Mesothelial cell of epicardium (in vitro differentiated cells): ENCODE data around the gene BBS9. TPM values are rescaled to one million over a fixed set of nuclear protein-coding genes. Genes with fewer than 3 reads are reported as not detected.

ENCODE experiments used
- DNase-seq, 2 experiments: peaks; one replicate each; pipeline ENCODE4 v3.0.0; 2021; ENCODE audit warnings: low spot score in 2 of 2; ENCODE audit not compliant: unreplicated experiment in 2 of 2
- H3K27ac Mint-ChIP-seq: 2 replicates; pipeline ENCODE4 v1.8.0; 2021; ENCODE audit warnings: mixed read lengths
- H3K27me3 Mint-ChIP-seq: 2 replicates; pipeline ENCODE4 v1.8.0; 2021; ENCODE audit warnings: low read depth, mixed read lengths
- H3K36me3 Mint-ChIP-seq: 2 replicates; pipeline ENCODE4 v1.8.0; 2021; ENCODE audit warnings: mixed read lengths
- H3K4me1 Mint-ChIP-seq: 2 replicates; pipeline ENCODE4 v1.8.0; 2021; ENCODE audit warnings: mixed read lengths
- H3K4me3 Mint-ChIP-seq: 2 replicates; pipeline ENCODE4 v1.8.0; 2021; ENCODE audit warnings: mild to moderate bottlenecking, moderate library complexity, mixed read lengths
- H3K9me3 Mint-ChIP-seq: 2 replicates; pipeline ENCODE4 v1.8.0; 2021; ENCODE audit warnings: mixed read lengths
- CTCF ChIP-seq: fragments of 200-600 bp; sonication (generic); IDR thresholded peaks from one replicate; pipeline ENCODE4 v1.5.0; 2021; ENCODE audit warnings: antibody characterized with exemption; ENCODE audit not compliant: unreplicated experiment
- total RNA-seq: library from RNA; stranded (reverse); gene quantifications from 3 replicates; pipeline ENCODE4 v1.2.1, GENCODE V29; 2021

Gene BBS9
- total RNA-seq, 1 donor from 2014 or later = 26.9 TPM

GRCh38 chr7:33354201-33354600 is 224.8 kb downstream of the BBS9 start:
- Mint-ChIP-seq H3K9me3 (no peaks in the 10 kb centered on the region), H3K27ac (no peak overlapping the region), H3K4me3 (no peak overlapping the region), H3K27me3 (no peaks in the 10 kb centered on the region), H3K4me1 (peaks cover 26% of the 10 kb centered on the region), H3K36me3 (no peaks in the 10 kb centered on the region)
- TF ChIP-seq CTCF = no peak
- DNase-seq = no peak

DNA sequence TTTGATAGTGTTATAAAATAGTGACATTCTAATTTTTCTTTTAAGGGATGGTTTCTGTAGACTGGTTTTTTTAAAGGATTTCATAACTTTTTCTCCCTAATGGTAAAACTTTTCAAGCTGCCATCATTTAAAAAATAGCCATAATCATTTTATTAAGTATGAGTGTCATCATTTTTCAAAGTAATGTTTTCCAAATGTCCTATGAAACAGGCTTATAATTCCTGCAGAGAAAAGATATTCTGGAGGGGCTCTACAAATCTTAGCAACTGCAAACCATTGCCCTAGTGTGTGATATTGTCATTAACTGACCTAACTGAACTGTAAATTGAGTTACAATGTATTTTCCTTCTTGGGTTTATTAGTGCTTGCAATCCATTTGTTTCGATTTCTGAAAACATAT is 226.0 kb downstream of the BBS9 start:
- DNase-seq = no peak
- H3K4me3 Mint-ChIP-seq = no peak overlapping the region
- H3K36me3 Mint-ChIP-seq = no peaks in the 10 kb centered on the region
- peaks cover 28% of the 10 kb centered on the region for H3K4me1 Mint-ChIP-seq
- no peak overlapping the region for H3K27ac Mint-ChIP-seq
- H3K27me3 Mint-ChIP-seq = no peaks in the 10 kb centered on the region
- H3K9me3 Mint-ChIP-seq = no peaks in the 10 kb centered on the region
- no peak for TF ChIP-seq CTCF

GRCh38 chr7:33356336-33356735 is 227.0 kb downstream of the BBS9 start:
- Mint-ChIP-seq H3K27me3 (no peaks in the 10 kb centered on the region), H3K4me1 (peaks cover 32% of the 10 kb centered on the region), H3K9me3 (no peaks in the 10 kb centered on the region), H3K4me3 (no peak overlapping the region), H3K36me3 (no peaks in the 10 kb centered on the region), H3K27ac (no peak overlapping the region)
- TF ChIP-seq CTCF = no peak
- DNase-seq = no peak

DNA sequence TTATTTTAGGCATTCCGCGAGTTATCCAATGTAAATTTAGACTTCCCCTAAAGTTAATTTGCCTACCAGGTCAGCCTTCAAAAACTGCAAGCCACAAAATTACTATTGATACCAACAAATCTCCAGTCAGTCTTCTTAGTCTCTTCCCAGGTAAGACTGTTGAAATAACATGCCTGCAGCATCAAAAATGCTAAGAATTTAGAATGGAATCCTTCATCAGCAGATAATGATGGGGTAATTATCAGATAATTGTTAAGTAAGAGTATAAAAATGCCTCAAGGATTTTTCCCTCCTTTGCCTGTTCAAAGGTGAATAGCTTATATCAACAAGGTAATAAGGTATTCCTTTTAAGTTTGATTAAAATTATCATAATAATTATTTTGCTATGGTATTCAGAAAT is 228.5 kb downstream of the BBS9 start:
- H3K4me1 Mint-ChIP-seq = peaks cover 38% of the 10 kb centered on the region
- no peaks in the 10 kb centered on the region for H3K27me3 Mint-ChIP-seq
- no peaks in the 10 kb centered on the region for H3K36me3 Mint-ChIP-seq
- TF ChIP-seq CTCF = no peak
- no peak overlapping the region for H3K4me3 Mint-ChIP-seq
- no peaks in the 10 kb centered on the region for H3K9me3 Mint-ChIP-seq
- DNase-seq = no peak
- no peak overlapping the region for H3K27ac Mint-ChIP-seq

GRCh38 chr7:33369888-33370287 is 240.5 kb downstream of the BBS9 start:
- Mint-ChIP-seq H3K9me3 (peaks cover 23% of the 10 kb centered on the region), H3K4me3 (no peak overlapping the region), H3K36me3 (peaks cover 23% of the 10 kb centered on the region), H3K27ac (no peak overlapping the region), H3K27me3 (no peaks in the 10 kb centered on the region), H3K4me1 (no peaks in the 10 kb centered on the region)
- DNase-seq = no peak
- no peak for TF ChIP-seq CTCF

DNA sequence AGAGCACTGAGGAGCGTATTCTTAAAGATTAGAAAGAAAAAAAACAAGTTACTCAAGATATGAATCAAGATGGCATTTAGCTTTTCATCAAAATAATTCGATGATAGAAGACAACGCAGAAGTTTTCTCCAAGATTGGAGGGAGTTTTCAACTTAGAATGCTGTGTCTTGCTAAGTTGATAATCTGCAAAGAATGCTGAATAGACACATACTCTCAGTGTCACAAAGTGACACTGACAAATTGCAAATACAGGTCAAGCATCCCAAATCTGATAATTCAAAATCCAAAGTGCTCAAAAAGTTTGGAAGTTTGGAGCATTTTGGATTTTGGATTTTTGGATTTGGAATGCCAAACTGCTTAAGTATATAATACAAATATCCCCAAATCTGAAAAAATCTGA is 243.8 kb downstream of the BBS9 start:
- no peak overlapping the region for H3K4me3 Mint-ChIP-seq
- H3K27ac Mint-ChIP-seq = no peak overlapping the region
- no peak for TF ChIP-seq CTCF
- no peaks in the 10 kb centered on the region for H3K27me3 Mint-ChIP-seq
- H3K4me1 Mint-ChIP-seq = no peaks in the 10 kb centered on the region
- peaks cover 33% of the 10 kb centered on the region for H3K9me3 Mint-ChIP-seq
- no peak for DNase-seq
- H3K36me3 Mint-ChIP-seq = peaks cover 30% of the 10 kb centered on the region
